ENCODE measurements around the gene PHLDB1.
"Not testable (repeated sequence)": the region's sequence is repeated elsewhere in the genome, so short reads cannot be mapped to it uniquely, and the experiment has no call there.

DNA sequence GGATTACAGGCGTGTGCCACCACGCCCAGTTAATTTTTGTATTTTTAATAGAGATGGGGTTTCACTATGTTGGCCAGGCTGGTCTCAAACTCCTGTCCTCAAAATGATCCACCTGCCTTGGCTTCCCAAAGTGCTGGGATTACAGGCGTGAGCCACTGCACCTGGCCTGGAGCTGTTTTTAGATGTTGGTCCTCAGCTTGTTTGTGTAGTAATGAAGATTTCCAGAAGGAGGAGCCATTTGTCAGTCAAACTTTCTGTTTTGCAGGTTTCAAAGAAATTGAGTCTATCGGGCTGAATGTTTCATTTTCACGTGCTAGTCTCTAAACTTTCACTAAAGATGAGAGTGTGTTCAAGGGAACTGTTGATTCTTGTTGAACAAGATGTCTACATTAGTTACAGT is 12.4 kb upstream of the PHLDB1 start:
- TF ChIP-seq, protein P1, sequence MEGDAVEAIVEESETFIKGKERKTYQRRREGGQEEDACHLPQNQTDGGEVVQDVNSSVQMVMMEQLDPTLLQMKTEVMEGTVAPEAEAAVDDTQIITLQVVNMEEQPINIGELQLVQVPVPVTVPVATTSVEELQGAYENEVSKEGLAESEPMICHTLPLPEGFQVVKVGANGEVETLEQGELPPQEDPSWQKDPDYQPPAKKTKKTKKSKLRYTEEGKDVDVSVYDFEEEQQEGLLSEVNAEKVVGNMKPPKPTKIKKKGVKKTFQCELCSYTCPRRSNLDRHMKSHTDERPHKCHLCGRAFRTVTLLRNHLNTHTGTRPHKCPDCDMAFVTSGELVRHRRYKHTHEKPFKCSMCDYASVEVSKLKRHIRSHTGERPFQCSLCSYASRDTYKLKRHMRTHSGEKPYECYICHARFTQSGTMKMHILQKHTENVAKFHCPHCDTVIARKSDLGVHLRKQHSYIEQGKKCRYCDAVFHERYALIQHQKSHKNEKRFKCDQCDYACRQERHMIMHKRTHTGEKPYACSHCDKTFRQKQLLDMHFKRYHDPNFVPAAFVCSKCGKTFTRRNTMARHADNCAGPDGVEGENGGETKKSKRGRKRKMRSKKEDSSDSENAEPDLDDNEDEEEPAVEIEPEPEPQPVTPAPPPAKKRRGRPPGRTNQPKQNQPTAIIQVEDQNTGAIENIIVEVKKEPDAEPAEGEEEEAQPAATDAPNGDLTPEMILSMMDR (IDR thresholded peaks at IDR 0.05; ENCODE audit: low read depth, low read length, missing input control): peak; percentile 36
- not testable (repeated sequence) for TF ChIP-seq FOXA1 (IDR thresholded peaks at IDR 0.05); TAF1 (conservative IDR thresholded peaks at IDR 0.05); SP1 (IDR thresholded peaks at IDR 0.05); RXRA (IDR thresholded peaks at IDR 0.05); JUND (IDR thresholded peaks at IDR 0.05); YY1 (IDR thresholded peaks at IDR 0.05); HNF4G (IDR thresholded peaks at IDR 0.05)
- TF ChIP-seq, protein P2, sequence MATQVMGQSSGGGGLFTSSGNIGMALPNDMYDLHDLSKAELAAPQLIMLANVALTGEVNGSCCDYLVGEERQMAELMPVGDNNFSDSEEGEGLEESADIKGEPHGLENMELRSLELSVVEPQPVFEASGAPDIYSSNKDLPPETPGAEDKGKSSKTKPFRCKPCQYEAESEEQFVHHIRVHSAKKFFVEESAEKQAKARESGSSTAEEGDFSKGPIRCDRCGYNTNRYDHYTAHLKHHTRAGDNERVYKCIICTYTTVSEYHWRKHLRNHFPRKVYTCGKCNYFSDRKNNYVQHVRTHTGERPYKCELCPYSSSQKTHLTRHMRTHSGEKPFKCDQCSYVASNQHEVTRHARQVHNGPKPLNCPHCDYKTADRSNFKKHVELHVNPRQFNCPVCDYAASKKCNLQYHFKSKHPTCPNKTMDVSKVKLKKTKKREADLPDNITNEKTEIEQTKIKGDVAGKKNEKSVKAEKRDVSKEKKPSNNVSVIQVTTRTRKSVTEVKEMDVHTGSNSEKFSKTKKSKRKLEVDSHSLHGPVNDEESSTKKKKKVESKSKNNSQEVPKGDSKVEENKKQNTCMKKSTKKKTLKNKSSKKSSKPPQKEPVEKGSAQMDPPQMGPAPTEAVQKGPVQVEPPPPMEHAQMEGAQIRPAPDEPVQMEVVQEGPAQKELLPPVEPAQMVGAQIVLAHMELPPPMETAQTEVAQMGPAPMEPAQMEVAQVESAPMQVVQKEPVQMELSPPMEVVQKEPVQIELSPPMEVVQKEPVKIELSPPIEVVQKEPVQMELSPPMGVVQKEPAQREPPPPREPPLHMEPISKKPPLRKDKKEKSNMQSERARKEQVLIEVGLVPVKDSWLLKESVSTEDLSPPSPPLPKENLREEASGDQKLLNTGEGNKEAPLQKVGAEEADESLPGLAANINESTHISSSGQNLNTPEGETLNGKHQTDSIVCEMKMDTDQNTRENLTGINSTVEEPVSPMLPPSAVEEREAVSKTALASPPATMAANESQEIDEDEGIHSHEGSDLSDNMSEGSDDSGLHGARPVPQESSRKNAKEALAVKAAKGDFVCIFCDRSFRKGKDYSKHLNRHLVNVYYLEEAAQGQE (IDR thresholded peaks at IDR 0.05): not testable (repeated sequence)
- peak; percentile 62 to 71 for TF ChIP-seq RAD21 (IDR thresholded peaks at IDR 0.05)
- TF ChIP-seq, protein P3, sequence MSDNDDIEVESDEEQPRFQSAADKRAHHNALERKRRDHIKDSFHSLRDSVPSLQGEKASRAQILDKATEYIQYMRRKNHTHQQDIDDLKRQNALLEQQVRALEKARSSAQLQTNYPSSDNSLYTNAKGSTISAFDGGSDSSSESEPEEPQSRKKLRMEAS (IDR thresholded peaks at IDR 0.05): not testable (repeated sequence)
- TF ChIP-seq, protein P4, sequence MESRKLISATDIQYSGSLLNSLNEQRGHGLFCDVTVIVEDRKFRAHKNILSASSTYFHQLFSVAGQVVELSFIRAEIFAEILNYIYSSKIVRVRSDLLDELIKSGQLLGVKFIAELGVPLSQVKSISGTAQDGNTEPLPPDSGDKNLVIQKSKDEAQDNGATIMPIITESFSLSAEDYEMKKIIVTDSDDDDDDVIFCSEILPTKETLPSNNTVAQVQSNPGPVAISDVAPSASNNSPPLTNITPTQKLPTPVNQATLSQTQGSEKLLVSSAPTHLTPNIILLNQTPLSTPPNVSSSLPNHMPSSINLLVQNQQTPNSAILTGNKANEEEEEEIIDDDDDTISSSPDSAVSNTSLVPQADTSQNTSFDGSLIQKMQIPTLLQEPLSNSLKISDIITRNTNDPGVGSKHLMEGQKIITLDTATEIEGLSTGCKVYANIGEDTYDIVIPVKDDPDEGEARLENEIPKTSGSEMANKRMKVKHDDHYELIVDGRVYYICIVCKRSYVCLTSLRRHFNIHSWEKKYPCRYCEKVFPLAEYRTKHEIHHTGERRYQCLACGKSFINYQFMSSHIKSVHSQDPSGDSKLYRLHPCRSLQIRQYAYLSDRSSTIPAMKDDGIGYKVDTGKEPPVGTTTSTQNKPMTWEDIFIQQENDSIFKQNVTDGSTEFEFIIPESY (IDR thresholded peaks at IDR 0.05): not testable (repeated sequence)
- TF ChIP-seq, protein P5, sequence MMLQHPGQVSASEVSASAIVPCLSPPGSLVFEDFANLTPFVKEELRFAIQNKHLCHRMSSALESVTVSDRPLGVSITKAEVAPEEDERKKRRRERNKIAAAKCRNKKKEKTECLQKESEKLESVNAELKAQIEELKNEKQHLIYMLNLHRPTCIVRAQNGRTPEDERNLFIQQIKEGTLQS (IDR thresholded peaks at IDR 0.05): not testable (repeated sequence)
